MM.1S (cell line): ENCODE results near the gene CCDC134.

Experiments
- DNase-seq: peaks from one replicate; pipeline ENCODE4 v3.0.0-alpha.2; 2015
- H2AFZ ChIP-seq: fragments of 300-600 bp; sonication (generic); 2 replicates; pipeline ENCODE4 v1.6.0; 2016; ENCODE audit warnings: antibody characterized with exemption, low read length
- H3F3A ChIP-seq: fragments of 300-600 bp; sonication (generic); 2 replicates; pipeline ENCODE4 v1.6.1; 2016; ENCODE audit warnings: mild to moderate bottlenecking, antibody characterized with exemption, low read length, moderate library complexity, mixed read lengths; ENCODE audit not compliant: insufficient read depth
- H3K27ac ChIP-seq: fragments of 300-600 bp; sonication (generic); 2 replicates; pipeline ENCODE4 v1.5.1; 2016; ENCODE audit warnings: mild to moderate bottlenecking, low read length
- H3K27me3 ChIP-seq: fragments of 300-600 bp; sonication (generic); replicated peaks from 2 replicates; pipeline ENCODE4 v1.6.0; 2016; ENCODE audit warnings: low read length; ENCODE audit not compliant: insufficient read depth
- H3K36me3 ChIP-seq: fragments of 300-600 bp; sonication (generic); replicated peaks from 2 replicates; pipeline ENCODE4 v1.6.1; 2016; ENCODE audit warnings: mild to moderate bottlenecking, low read length, mixed read lengths; ENCODE audit not compliant: insufficient read depth
- H3K4me1 ChIP-seq: fragments of 300-600 bp; sonication (generic); 2 replicates; pipeline ENCODE4 v1.6.1; 2016; ENCODE audit warnings: low read length, mixed read lengths
- H3K4me2 ChIP-seq: fragments of 300-600 bp; sonication (generic); 2 replicates; pipeline ENCODE4 v1.6.0; 2016; ENCODE audit warnings: low read depth, low read length
- H3K4me3 ChIP-seq: fragments of 300-600 bp; sonication (generic); 2 replicates; pipeline ENCODE4 v1.5.1; 2016; ENCODE audit warnings: low read length, mixed read lengths
- H3K79me2 ChIP-seq: fragments of 300-600 bp; sonication (generic); 2 replicates; pipeline ENCODE4 v1.6.1; 2016; ENCODE audit warnings: mixed run types, low read length, mixed read lengths
- H3K9ac ChIP-seq: fragments of 300-600 bp; sonication (generic); 2 replicates; pipeline ENCODE4 v1.6.1; 2016; ENCODE audit warnings: low read length, mixed read lengths
- H3K9me2 ChIP-seq: fragments of 300-600 bp; sonication (generic); replicated peaks from 2 replicates; pipeline ENCODE4 v1.6.1; 2016; ENCODE audit warnings: mild to moderate bottlenecking, low read length, mixed read lengths; ENCODE audit not compliant: insufficient read depth
- H3K9me3 ChIP-seq: fragments of 300-600 bp; sonication (generic); replicated peaks from 2 replicates; pipeline ENCODE4 v1.6.1; 2016; ENCODE audit warnings: mild to moderate bottlenecking, low read length, mixed read lengths; ENCODE audit not compliant: insufficient read depth
- H4K20me1 ChIP-seq: fragments of 300-600 bp; sonication (generic); 2 replicates; pipeline ENCODE4 v1.6.1; 2016; ENCODE audit warnings: mild to moderate bottlenecking, low read length, moderate library complexity, mixed read lengths; ENCODE audit not compliant: insufficient read depth
- EZH2 ChIP-seq: fragments of 300-600 bp; sonication (generic); optimal IDR thresholded peaks from 2 replicates; pipeline ENCODE3; 2017; ENCODE audit warnings: low read depth, mild to moderate bottlenecking, antibody characterized with exemption, low read length, mixed read lengths
- EZH2phosphoT487 ChIP-seq: fragments of 300-600 bp; sonication (generic); IDR thresholded peaks from 2 replicates; pipeline ENCODE4 v1.6.1; 2018; ENCODE audit warnings: antibody characterized with exemption, low read length
- TF ChIP-seq, protein P1 (sequence below): fragments of 300-600 bp; sonication (generic); IDR thresholded peaks from 2 replicates; pipeline ENCODE4 v1.5.1; 2016; ENCODE audit warnings: antibody characterized with exemption, low read length, mixed read lengths

The CCDC134 gene

DNA sequence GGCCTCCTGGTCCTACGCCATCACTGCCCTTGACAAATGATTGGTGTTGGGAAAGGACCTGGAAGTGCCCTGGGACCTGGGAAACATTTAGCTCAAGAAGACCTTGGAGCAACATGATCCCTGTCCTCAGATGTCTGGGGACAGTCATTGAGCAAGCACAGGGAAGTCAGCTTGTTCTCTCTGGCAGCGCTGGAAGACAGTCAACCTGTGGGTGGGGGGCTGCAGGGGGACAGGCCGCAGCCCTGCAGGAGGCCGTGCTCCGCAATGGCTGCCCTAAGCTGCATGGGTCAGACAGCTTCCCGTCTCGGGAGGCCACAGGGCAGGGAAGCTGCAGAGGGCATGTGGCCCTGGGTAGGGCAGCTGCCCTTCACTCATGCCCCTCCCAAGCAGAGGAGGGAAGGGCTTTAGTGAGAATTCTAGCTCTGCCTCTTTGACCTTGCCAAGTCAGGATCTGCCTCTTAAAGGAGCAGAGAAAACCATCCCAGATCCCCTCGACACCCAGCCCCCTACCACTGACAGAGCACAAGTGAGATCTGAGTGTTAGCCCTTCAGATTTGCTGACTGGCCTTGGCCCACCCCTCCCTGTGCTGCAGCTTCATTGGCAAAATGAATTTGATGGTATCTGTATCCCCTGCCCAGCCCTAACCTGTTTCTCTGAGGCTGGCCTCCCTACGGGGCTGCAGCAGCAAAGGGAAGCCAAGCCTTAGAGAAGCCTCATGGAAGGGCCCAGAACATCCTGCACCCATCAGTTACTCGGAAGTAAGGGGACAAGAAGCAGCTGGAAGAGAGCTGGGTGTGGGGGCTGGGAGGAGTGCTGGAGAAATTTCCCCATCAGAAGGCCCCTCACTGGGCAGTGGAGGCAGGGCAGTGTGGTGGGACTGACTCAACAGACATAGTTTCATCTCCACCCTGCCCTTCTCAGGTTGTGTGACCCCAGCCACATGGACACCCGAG lies 26.2 kb downstream of the CCDC134 start:
- TF ChIP-seq EZH2 (no peak), EZH2phosphoT487 (no peak)
- TF ChIP-seq, protein P1, sequence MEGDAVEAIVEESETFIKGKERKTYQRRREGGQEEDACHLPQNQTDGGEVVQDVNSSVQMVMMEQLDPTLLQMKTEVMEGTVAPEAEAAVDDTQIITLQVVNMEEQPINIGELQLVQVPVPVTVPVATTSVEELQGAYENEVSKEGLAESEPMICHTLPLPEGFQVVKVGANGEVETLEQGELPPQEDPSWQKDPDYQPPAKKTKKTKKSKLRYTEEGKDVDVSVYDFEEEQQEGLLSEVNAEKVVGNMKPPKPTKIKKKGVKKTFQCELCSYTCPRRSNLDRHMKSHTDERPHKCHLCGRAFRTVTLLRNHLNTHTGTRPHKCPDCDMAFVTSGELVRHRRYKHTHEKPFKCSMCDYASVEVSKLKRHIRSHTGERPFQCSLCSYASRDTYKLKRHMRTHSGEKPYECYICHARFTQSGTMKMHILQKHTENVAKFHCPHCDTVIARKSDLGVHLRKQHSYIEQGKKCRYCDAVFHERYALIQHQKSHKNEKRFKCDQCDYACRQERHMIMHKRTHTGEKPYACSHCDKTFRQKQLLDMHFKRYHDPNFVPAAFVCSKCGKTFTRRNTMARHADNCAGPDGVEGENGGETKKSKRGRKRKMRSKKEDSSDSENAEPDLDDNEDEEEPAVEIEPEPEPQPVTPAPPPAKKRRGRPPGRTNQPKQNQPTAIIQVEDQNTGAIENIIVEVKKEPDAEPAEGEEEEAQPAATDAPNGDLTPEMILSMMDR: no peak
- Histone ChIP-seq H3K4me2 (peak overlapping the region; percentile 38), H3K9me2 (no peaks in the 10 kb centered on the region), H3K27ac (peak overlapping the region; percentile 45; the same call in 1 of the 2 replicates), H3K4me1 (peaks cover 35% of the 10 kb centered on the region), H3K9me3 (no peaks in the 10 kb centered on the region), H3K27me3 (no peaks in the 10 kb centered on the region), H3K9ac (0 out of 2 replicates have a peak overlapping the region, but pooled peaks have one; percentile 3), H3K36me3 (no peaks in the 10 kb centered on the region), H3K4me3 (no peak overlapping the region), H2AFZ (no peak overlapping the region), H4K20me1 (no peaks in the 10 kb centered on the region), H3F3A (peaks cover 29% of the 10 kb centered on the region), H3K79me2 (no peaks in the 10 kb centered on the region)
- DNase-seq: no peak

DNA sequence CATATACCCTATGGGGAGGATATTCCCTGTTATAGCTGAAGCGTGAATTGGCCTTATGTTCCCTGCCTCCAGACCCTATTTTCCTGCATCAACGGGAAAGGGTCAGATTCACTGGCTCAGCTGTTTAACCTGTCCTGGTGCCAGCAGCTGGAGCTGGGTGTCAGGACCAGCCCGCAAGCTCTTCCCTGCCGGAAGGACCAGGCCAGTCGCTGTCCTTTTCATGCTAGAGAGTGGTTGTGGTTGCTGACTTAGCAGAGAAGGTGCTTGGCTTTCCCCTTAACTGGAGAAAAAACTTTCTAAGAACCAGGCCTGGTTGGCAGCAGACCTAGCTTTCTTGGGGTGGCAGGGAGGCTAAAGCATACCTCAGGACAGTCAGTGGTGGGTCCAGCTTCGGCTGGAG lies 27.2 kb downstream of the CCDC134 start:
- Histone ChIP-seq H2AFZ (no peak overlapping the region), H3F3A (peaks cover 35% of the 10 kb centered on the region), H3K9me3 (no peaks in the 10 kb centered on the region), H4K20me1 (no peaks in the 10 kb centered on the region), H3K9ac (no peak overlapping the region), H3K79me2 (0 out of 2 replicates have a peak, but pooled peaks cover 5% of the 10 kb centered on the region), H3K4me1 (peaks cover 41% of the 10 kb centered on the region), H3K9me2 (no peaks in the 10 kb centered on the region), H3K27me3 (no peaks in the 10 kb centered on the region), H3K4me3 (no peak overlapping the region), H3K27ac (peak overlapping the region; percentile 45; the same call in 1 of the 2 replicates), H3K36me3 (no peaks in the 10 kb centered on the region), H3K4me2 (peak overlapping the region; percentile 38)
- DNase-seq: peak; percentile 80
- TF ChIP-seq, protein P1: no peak
- TF ChIP-seq EZH2phosphoT487 (no peak), EZH2 (no peak)

DNA sequence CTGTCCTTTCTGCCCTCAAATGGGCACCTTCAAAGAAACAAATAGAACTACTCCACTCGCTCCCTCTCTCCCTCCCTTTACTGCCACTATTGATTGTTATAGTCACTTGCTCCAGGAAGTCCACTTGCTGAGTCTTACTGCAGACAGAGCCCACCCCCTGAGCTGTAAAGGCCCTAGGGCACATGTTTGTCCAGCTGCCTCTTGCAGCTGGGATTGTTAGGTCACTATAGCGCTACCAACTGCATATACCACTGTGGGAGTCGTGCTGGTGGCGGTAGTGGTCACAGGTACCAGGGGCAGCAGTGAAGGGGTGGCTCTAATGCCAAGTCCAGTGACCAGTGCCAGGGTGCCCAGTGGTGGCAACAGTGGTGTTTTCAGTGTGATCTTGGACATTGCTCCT lies 28.0 kb downstream of the CCDC134 start:
- Histone ChIP-seq H3K4me3 (no peak overlapping the region), H3K79me2 (peaks cover 11% of the 10 kb centered on the region), H3K9ac (no peak overlapping the region), H3K27ac (peak overlapping the region; percentile 45; the same call in 1 of the 2 replicates), H3K27me3 (no peaks in the 10 kb centered on the region), H3K36me3 (no peaks in the 10 kb centered on the region), H4K20me1 (no peaks in the 10 kb centered on the region), H2AFZ (no peak overlapping the region), H3K9me2 (no peaks in the 10 kb centered on the region), H3K4me1 (peaks cover 41% of the 10 kb centered on the region), H3K9me3 (no peaks in the 10 kb centered on the region), H3F3A (peaks cover 35% of the 10 kb centered on the region), H3K4me2 (peak overlapping the region; percentile 38; the same call in 1 of the 2 replicates)
- TF ChIP-seq EZH2 (no peak), EZH2phosphoT487 (no peak)
- TF ChIP-seq, protein P1: no peak
- DNase-seq: no peak
